Neural cell (in vitro differentiated cells): Measurements from ENCODE around the gene TAB2. TPM values are rescaled to one million over a fixed set of nuclear protein-coding genes. Genes with fewer than 3 reads are reported as not detected.

Source experiments
- H2AFZ ChIP-seq: fragments of 200-600, 300-800 bp; sonication (generic), shearing (Covaris generic); 2 replicates; pipeline ENCODE4 v1.6.0; 2014; ENCODE audit warnings: low read depth, mild to moderate bottlenecking, antibody characterized with exemption, low read length, moderate library complexity
- H3F3A ChIP-seq: fragments of 200-600 bp; shearing (Covaris generic); 2 replicates; pipeline ENCODE4 v1.6.1; 2016; ENCODE audit warnings: mild to moderate bottlenecking, moderate library complexity, mixed read lengths, antibody characterized with exemption, low read length; ENCODE audit not compliant: insufficient read depth, poor library complexity, severe bottlenecking
- H3K27ac ChIP-seq: fragments of 200-600, 300-800 bp; sonication (generic), shearing (Covaris generic); 2 replicates; pipeline ENCODE4 v1.5.1; 2014; ENCODE audit warnings: mild to moderate bottlenecking, low read length, moderate library complexity
- H3K27me3 ChIP-seq: fragments of 300-800, 200-600 bp; sonication (generic), shearing (Covaris generic); 2 replicates; pipeline ENCODE4 v1.6.0; 2014; ENCODE audit warnings: mild to moderate bottlenecking, low read depth, low read length, moderate library complexity; ENCODE audit not compliant: insufficient read depth
- H3K36me3 ChIP-seq: fragments of 300-800, 200-600 bp; sonication (generic), shearing (Covaris generic); 2 replicates; pipeline ENCODE4 v1.5.1; 2014; ENCODE audit warnings: mild to moderate bottlenecking, antibody characterized with exemption, low read length, moderate library complexity; ENCODE audit not compliant: insufficient read depth
- H3K4me2 ChIP-seq: fragments of 300-800, 200-600 bp; sonication (generic), shearing (Covaris generic); 2 replicates; pipeline ENCODE4 v1.6.0; 2014; ENCODE audit warnings: mild to moderate bottlenecking, low read length
- H3K4me3 ChIP-seq: fragments of 300-800, 200-600 bp; sonication (generic), shearing (Covaris generic); 2 replicates; pipeline ENCODE4 v1.5.1; 2014; ENCODE audit warnings: mild to moderate bottlenecking, low read length, moderate library complexity
- H3K79me2 ChIP-seq: fragments of 200-600 bp; shearing (Covaris generic); replicated peaks from 2 replicates; pipeline ENCODE4 v1.6.0; 2014; ENCODE audit warnings: mild to moderate bottlenecking, low read length, moderate library complexity; ENCODE audit not compliant: insufficient read depth
- H3K9ac ChIP-seq: fragments of 300-800, 200-600 bp; sonication (generic), shearing (Covaris generic); 2 replicates; pipeline ENCODE4 v1.6.1; 2016; ENCODE audit warnings: mild to moderate bottlenecking, low read length, mixed read lengths
- H3K9me2 ChIP-seq: fragments of 200-600 bp; shearing (Covaris generic); 2 replicates; pipeline ENCODE4 v1.6.1; 2016; ENCODE audit warnings: mild to moderate bottlenecking, low read length, mixed read lengths; ENCODE audit not compliant: insufficient read depth
- H3K9me3 ChIP-seq: fragments of 200-600, 300-800 bp; sonication (generic), shearing (Covaris generic); 2 replicates; pipeline ENCODE4 v1.6.1; 2016; ENCODE audit warnings: mild to moderate bottlenecking, mixed run types, low read length, moderate library complexity, mixed read lengths
- H4K20me1 ChIP-seq: fragments of 200-600 bp; shearing (Covaris generic); 2 replicates; pipeline ENCODE4 v1.6.1; 2016; ENCODE audit warnings: mild to moderate bottlenecking, mixed run types; ENCODE audit not compliant: insufficient read depth
- CTCF ChIP-seq: fragments of 450-650 bp; IDR thresholded peaks from 2 replicates; pipeline ENCODE4 v1.5.1; 2014; ENCODE audit warnings: antibody characterized with exemption, mild to moderate bottlenecking, moderate library complexity; ENCODE audit not compliant: poor library complexity, severe bottlenecking
- EP300 ChIP-seq: fragments of 450-650 bp; conservative IDR thresholded peaks from 2 replicates; pipeline ENCODE4 v1.6.1; 2014; ENCODE audit warnings: antibody characterized with exemption, mild to moderate bottlenecking, moderate library complexity; ENCODE audit not compliant: poor library complexity, severe bottlenecking
- EZH2 ChIP-seq: fragments of 200-600, 300-800 bp; shearing (Covaris generic), sonication (generic); IDR thresholded peaks from 2 replicates; pipeline ENCODE4 v1.6.1; 2014; ENCODE audit warnings: antibody characterized with exemption, low read length, borderline replicate concordance, mild to moderate bottlenecking; ENCODE audit not compliant: insufficient read depth, poor library complexity, severe bottlenecking
- MXI1 ChIP-seq: fragments of 450-650 bp; conservative IDR thresholded peaks from 2 replicates; pipeline ENCODE4 v1.6.1; 2014; ENCODE audit warnings: antibody characterized with exemption, mild to moderate bottlenecking; ENCODE audit not compliant: poor library complexity, severe bottlenecking
- POLR2AphosphoS5 ChIP-seq: IDR thresholded peaks from 2 replicates; pipeline ENCODE4 v1.6.1; 2012
- RAD21 ChIP-seq: fragments of 450-650 bp; conservative IDR thresholded peaks from 2 replicates; pipeline ENCODE4 v1.6.1; 2014; ENCODE audit warnings: antibody characterized with exemption, mild to moderate bottlenecking, moderate library complexity
- SMC3 ChIP-seq: fragments of 450-650 bp; conservative IDR thresholded peaks from 2 replicates; pipeline ENCODE4 v1.6.1; 2014; ENCODE audit warnings: antibody characterized with exemption, mild to moderate bottlenecking, moderate library complexity; ENCODE audit not compliant: poor library complexity
- TAF1 ChIP-seq: IDR thresholded peaks from 2 replicates; pipeline ENCODE4 v1.6.1; 2012; ENCODE audit warnings: low read depth
- polyA plus RNA-seq: library from polyadenylated mRNA; depleted of rRNA; stranded (reverse); fragments of >200 nt; gene quantifications from 2 replicates; pipeline ENCODE4 v1.2.3, GENCODE V29; 2014
- TF ChIP-seq, protein P1 (sequence below): IDR thresholded peaks from 2 replicates; pipeline ENCODE4 v1.6.1; 2012; ENCODE audit warnings: borderline replicate concordance

Gene TAB2
- polyA plus RNA-seq, 1 donor from 2014 or later, result 27.6 TPM

DNA sequence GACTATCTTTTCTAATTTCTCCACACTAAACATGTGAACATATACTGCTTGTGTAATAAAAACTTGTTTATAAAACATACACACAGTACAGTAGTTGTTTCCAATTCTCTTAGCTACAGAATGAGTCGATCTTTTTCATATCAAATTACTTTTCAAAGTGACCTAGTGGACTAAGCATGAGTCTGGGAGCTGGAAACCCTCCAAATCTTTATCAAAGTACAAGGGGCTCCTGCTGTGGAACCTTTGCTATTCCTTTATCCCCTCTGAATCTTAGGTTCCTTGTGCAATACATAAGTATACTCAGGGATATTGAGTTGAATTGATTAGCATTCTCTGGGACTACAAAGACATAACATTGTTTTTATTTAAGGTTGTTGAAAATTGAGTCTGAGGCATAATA is 48.7 kb upstream of the TAB2 start:
- H3K9me2 ChIP-seq, result no peaks in the 10 kb centered on the region
- no peaks in the 10 kb centered on the region for H4K20me1 ChIP-seq
- no peak overlapping the region for H3K4me3 ChIP-seq
- H2AFZ ChIP-seq, result no peak overlapping the region
- H3K9me3 ChIP-seq, result no peaks in the 10 kb centered on the region
- H3K27ac ChIP-seq, result no peak overlapping the region
- no peaks in the 10 kb centered on the region for H3K36me3 ChIP-seq
- H3K27me3 ChIP-seq, result no peaks in the 10 kb centered on the region
- H3K4me2 ChIP-seq, result no peak overlapping the region
- no peaks in the 10 kb centered on the region for H3F3A ChIP-seq
- H3K9ac ChIP-seq, result no peak overlapping the region
- no peak for TF ChIP-seq TAF1
- TF ChIP-seq RAD21, result no peak
- TF ChIP-seq, protein P1, sequence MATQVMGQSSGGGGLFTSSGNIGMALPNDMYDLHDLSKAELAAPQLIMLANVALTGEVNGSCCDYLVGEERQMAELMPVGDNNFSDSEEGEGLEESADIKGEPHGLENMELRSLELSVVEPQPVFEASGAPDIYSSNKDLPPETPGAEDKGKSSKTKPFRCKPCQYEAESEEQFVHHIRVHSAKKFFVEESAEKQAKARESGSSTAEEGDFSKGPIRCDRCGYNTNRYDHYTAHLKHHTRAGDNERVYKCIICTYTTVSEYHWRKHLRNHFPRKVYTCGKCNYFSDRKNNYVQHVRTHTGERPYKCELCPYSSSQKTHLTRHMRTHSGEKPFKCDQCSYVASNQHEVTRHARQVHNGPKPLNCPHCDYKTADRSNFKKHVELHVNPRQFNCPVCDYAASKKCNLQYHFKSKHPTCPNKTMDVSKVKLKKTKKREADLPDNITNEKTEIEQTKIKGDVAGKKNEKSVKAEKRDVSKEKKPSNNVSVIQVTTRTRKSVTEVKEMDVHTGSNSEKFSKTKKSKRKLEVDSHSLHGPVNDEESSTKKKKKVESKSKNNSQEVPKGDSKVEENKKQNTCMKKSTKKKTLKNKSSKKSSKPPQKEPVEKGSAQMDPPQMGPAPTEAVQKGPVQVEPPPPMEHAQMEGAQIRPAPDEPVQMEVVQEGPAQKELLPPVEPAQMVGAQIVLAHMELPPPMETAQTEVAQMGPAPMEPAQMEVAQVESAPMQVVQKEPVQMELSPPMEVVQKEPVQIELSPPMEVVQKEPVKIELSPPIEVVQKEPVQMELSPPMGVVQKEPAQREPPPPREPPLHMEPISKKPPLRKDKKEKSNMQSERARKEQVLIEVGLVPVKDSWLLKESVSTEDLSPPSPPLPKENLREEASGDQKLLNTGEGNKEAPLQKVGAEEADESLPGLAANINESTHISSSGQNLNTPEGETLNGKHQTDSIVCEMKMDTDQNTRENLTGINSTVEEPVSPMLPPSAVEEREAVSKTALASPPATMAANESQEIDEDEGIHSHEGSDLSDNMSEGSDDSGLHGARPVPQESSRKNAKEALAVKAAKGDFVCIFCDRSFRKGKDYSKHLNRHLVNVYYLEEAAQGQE, result no peak
- TF ChIP-seq EP300, result no peak
- TF ChIP-seq SMC3, result no peak
- no peak for TF ChIP-seq MXI1
- no peak for TF ChIP-seq POLR2AphosphoS5
- TF ChIP-seq CTCF, result no peak
- TF ChIP-seq EZH2, result no peak
- H3K79me2 ChIP-seq, result no peaks in the 10 kb centered on the region

DNA sequence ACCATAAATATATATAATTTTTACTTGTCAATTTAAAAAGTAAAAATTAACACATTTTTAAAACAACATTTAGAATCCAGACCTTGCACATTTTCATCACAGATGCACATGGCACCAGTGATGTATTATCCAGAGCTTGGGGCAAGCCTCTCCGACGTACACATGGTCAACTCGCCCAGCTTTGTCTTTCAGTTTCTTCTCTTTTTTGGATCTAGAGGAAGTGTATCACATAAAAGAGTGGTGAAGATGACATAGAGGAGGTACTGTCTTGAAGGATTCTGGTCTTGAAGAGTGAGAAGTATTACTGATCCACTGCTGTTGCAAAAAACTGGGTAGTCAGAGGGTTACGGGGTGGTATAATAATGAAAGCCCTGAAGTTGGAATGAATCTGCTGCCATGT is 46.9 kb upstream of the TAB2 start:
- H3F3A ChIP-seq, result no peaks in the 10 kb centered on the region

More for the DNA sequence above, 46.9 kb upstream of the TAB2 start:
- Histone ChIP-seq H3K4me3 (no peak overlapping the region), H3K9me3 (no peaks in the 10 kb centered on the region), H3K9me2 (no peaks in the 10 kb centered on the region), H4K20me1 (no peaks in the 10 kb centered on the region), H2AFZ (no peak overlapping the region), H3K4me2 (no peak overlapping the region), H3K27me3 (no peaks in the 10 kb centered on the region), H3K27ac (no peak overlapping the region), H3K79me2 (no peaks in the 10 kb centered on the region), H3K36me3 (no peaks in the 10 kb centered on the region), H3K9ac (no peak overlapping the region)
- TF ChIP-seq EZH2, result no peak
- no peak for TF ChIP-seq RAD21
- TF ChIP-seq TAF1, result no peak
- no peak for TF ChIP-seq CTCF
- TF ChIP-seq SMC3, result no peak
- no peak for TF ChIP-seq EP300
- TF ChIP-seq MXI1, result no peak
- no peak for TF ChIP-seq POLR2AphosphoS5
- TF ChIP-seq, protein P1, result no peak
